GM18508 (cell line): ENCODE measurements around the gene IL10RA.

ENCODE experiments used
- ATAC-seq: cut with Tn5 transposase; IDR thresholded peaks from one replicate; pipeline ENCODE4 v1.9.1; 2021; ENCODE audit warnings: moderate number of reproducible peaks; ENCODE audit not compliant: insufficient read depth, unreplicated experiment

IL10RA gene

GRCh38 chr11:118033443-118033842, 47.2 kb downstream of the IL10RA start:
- ATAC-seq: no peak

GRCh38 chr11:118042141-118042540, 55.9 kb downstream of the IL10RA start:
- ATAC-seq: no peak

GRCh38 chr11:118042796-118043195, 56.6 kb downstream of the IL10RA start:
- no peak for ATAC-seq

GRCh38 chr11:118045191-118045590, 59.0 kb downstream of the IL10RA start:
- no peak for ATAC-seq

- no peak for ATAC-seq
Observed at GRCh38 chr11:118046051-118046963, 60.1 kb downstream of the IL10RA start.

- ATAC-seq: no peak
Observed at GRCh38 chr11:118046964-118047700, 60.9 kb downstream of the IL10RA start.

GRCh38 chr11:118047749-118048148, 61.6 kb downstream of the IL10RA start:
- no peak for ATAC-seq

GRCh38 chr11:118048472-118049370, 62.5 kb downstream of the IL10RA start:
- ATAC-seq: no peak

- ATAC-seq: no peak
Observed at GRCh38 chr11:118049771-118050170, 63.6 kb downstream of the IL10RA start.

GRCh38 chr11:118050208-118050891, 64.2 kb downstream of the IL10RA start:
- no peak for ATAC-seq
